GM10266 (cell line): ENCODE measurements around the gene WDR90.

Experiments
- DNase-seq: peaks from one replicate; pipeline ENCODE4 v3.0.0; 2012; ENCODE audit errors: extremely low spot score
- CTCF ChIP-seq: IDR thresholded peaks from 2 replicates; pipeline ENCODE4 v1.5.1; 2012; ENCODE audit warnings: mild to moderate bottlenecking, low read depth; ENCODE audit not compliant: control insufficient read depth, insufficient read depth; ENCODE audit errors: missing control alignments

WDR90 gene

DNA sequence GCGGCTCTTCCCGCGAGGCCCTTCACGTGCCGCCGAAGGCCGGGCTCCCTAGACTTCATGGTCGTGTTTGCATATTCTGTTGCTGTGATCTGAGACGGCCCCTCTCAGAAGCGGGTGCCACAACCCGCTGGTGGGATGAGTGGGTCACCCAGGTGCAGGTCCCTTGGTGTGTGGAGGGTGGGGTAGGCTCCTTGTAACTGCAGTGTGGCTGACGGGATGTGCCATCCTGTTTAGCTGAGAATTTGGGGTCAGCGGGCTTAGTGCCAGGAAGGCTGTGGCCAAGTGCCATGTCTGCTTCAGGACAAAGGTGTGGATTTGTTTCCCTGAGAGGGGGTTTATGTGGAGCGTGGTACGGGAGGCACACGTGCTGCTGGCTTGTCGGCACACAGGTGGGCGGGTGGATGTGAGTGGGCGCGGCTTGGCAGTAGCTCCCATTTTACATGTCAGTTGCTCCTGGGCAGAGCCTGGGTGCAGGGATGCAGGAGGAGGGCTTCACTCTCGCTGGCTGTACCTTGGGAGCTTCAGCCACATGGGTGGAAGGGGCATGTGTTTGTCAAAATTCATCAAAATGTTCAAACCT lies 27.5 kb upstream of the WDR90 start:
- no peak for DNase-seq
- TF ChIP-seq CTCF = no peak

GRCh38 chr16:622920-623280 lies 26.3 kb upstream of the WDR90 start:
- no peak for DNase-seq
- TF ChIP-seq CTCF = no peak

GRCh38 chr16:624526-625070 lies 24.6 kb upstream of the WDR90 start:
- DNase-seq = no peak
- TF ChIP-seq CTCF = no peak

GRCh38 chr16:625117-625976 lies 23.8 kb upstream of the WDR90 start:
- no peak for TF ChIP-seq CTCF

DNA sequence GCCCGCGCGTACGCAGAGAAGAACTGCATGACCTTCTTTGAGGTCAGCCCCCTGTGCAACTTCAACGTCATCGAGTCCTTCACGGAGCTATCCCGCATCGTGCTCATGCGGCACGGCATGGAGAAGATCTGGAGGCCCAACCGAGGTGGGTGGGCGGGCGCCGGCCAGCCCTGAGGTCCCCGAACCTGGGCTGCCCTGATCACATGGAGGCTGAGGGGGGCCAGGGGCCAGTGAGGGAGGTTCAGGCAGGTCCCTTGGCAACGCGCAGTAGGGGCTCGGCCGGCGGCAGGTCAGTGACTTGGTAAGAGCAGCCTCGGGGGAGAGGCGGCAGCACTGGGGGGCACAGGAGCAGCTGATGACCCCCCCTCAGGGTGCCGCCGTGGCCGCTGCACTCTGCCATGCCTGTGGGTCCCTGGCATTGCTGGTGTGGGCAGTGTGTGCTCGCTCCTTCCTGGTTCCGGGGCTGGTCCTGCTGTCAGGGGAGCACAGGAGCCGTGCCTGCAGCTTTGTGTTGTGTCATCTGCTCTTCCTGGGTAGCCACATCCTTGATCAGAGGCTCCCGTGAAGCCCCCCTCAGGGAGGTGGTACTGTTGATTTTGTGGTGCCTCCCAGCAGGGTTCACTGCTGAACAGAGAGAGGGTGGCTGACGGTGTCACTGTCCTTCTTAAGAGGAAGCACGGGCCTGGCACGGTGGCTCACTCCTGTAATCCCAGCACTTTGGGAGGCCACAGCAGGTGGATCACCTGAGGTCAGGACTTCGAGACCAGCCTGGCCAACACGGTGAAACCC lies 23.0 kb upstream of the WDR90 start:
- no peak for TF ChIP-seq CTCF
- no peak for DNase-seq

More at GRCh38 chr16:625117-625976, 23.8 kb upstream of the WDR90 start:
- no peak for DNase-seq

DNA sequence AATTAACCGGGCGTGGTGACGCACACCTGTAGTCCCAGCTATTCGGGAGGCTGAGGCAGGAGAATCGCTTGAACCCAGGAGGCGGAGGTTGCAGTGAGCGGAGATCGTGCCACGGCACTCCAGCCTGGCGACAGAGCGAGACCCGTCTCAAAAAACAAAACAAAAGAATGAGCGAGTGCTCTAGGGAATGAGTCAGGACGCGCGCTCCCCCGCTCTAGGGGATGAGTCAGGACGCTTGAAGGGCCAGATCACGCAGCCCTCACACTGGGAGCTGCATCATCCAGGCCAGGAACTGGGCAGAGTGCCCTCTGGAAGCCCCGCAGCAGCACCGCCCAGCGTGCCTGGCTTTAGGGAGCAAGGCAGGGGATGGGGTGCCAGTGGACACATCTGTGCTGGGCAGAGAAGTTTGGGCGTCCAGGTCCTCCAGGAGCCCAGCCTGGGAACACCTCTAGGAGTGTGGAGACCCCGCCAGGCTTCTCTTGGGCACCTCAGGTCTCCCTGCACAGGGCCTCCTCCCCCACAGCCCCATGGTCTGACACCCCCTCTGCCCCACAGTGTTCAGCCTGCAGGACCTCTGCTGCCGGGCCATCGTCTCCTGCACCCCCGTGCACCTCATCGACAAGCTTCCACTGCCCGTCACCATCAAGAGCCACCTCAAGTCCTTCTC lies 22.2 kb upstream of the WDR90 start:
- DNase-seq = no peak
- no peak for TF ChIP-seq CTCF
